Pulmonary artery endothelial cell (primary cell): ENCODE measurements around the gene RRAGC. TPM values are rescaled to one million over a fixed set of nuclear protein-coding genes. Genes with fewer than 3 reads are reported as not detected.
"Not testable (repeated sequence)": the region's sequence is repeated elsewhere in the genome, so short reads cannot be mapped to it uniquely, and the experiment has no call there.

ENCODE experiments used
- DNase-seq: peaks from one replicate; pipeline ENCODE4 v3.0.0-alpha.2; 2011; ENCODE audit warnings: low read depth, low spot score
- total RNA-seq: library from RNA; depleted of rRNA; stranded (reverse); fragments of >200 nt; gene quantifications from 2 replicates; pipeline ENCODE4 v1.2.3, GENCODE V29; 2014

RRAGC gene
- total RNA-seq, 1 donor from 2014 or later: 17.1 TPM

- DNase-seq: no peak
These were observed 575 bp downstream of the RRAGC start for GRCh38 chr1:38858833-38859560.

GRCh38 chr1:38852780-38853179 lies 6.8 kb downstream of the RRAGC start:
- DNase-seq: no peak

- no peak for DNase-seq
These were observed 11.5 kb downstream of the RRAGC start for GRCh38 chr1:38848071-38848470.

- no peak for DNase-seq
These were observed 13.4 kb downstream of the RRAGC start for GRCh38 chr1:38846210-38846609.

GRCh38 chr1:38845088-38845487 lies 14.5 kb downstream of the RRAGC start:
- not testable (repeated sequence) for DNase-seq

GRCh38 chr1:38840281-38840680 lies 19.3 kb downstream of the RRAGC start:
- DNase-seq: no peak

- peak; percentile 27 for DNase-seq
These were observed 20.2 kb downstream of the RRAGC start for GRCh38 chr1:38839363-38839762.

GRCh38 chr1:38836316-38836715 lies 23.3 kb downstream of the RRAGC start:
- not testable (repeated sequence) for DNase-seq

- peak; percentile 55 for DNase-seq
These were observed 24.4 kb downstream of the RRAGC start for GRCh38 chr1:38834937-38835827.

- DNase-seq: no peak
These were observed 25.3 kb downstream of the RRAGC start for GRCh38 chr1:38834221-38834782.

GRCh38 chr1:38833146-38833545 lies 26.4 kb downstream of the RRAGC start:
- DNase-seq: no peak

GRCh38 chr1:38832370-38832734 lies 27.2 kb downstream of the RRAGC start:
- DNase-seq: no peak

- no peak for DNase-seq
These were observed 27.7 kb downstream of the RRAGC start for GRCh38 chr1:38831731-38832369.

- no peak for DNase-seq
These were observed 30.2 kb downstream of the RRAGC start for GRCh38 chr1:38829368-38829767.

- DNase-seq: no peak
These were observed 32.3 kb downstream of the RRAGC start for GRCh38 chr1:38827318-38827717.

GRCh38 chr1:38826886-38827285 lies 32.7 kb downstream of the RRAGC start:
- no peak for DNase-seq

- DNase-seq: no peak
These were observed 33.3 kb downstream of the RRAGC start for GRCh38 chr1:38826262-38826661.

GRCh38 chr1:38820860-38821259 lies 38.7 kb downstream of the RRAGC start:
- no peak for DNase-seq

GRCh38 chr1:38819516-38819915 lies 40.1 kb downstream of the RRAGC start:
- DNase-seq: no peak

- no peak for DNase-seq
These were observed 40.5 kb downstream of the RRAGC start for GRCh38 chr1:38819040-38819439.

- DNase-seq: no peak
These were observed 41.2 kb downstream of the RRAGC start for GRCh38 chr1:38818175-38818976.
